HFFc6 (cell line): ENCODE results near the gene BTBD10. TPM values are rescaled to one million over a fixed set of nuclear protein-coding genes. Genes with fewer than 3 reads are reported as not detected.

Experiments used
- DNase-seq: peaks from one replicate; pipeline ENCODE4 v3.0.0-alpha.2; 2018
- H3K27ac Mint-ChIP-seq: 2 replicates; pipeline ENCODE4 v1.8.0; 2020; ENCODE audit warnings: mild to moderate bottlenecking, mixed read lengths
- H3K27me3 Mint-ChIP-seq: 2 replicates; pipeline ENCODE4 v1.8.0; 2021; ENCODE audit warnings: mild to moderate bottlenecking, moderate library complexity, mixed read lengths; ENCODE audit not compliant: insufficient read depth
- H3K36me3 Mint-ChIP-seq: 2 replicates; pipeline ENCODE4 v1.8.0; 2021; ENCODE audit warnings: low read depth, mixed read lengths
- H3K4me1 Mint-ChIP-seq: 2 replicates; pipeline ENCODE4 v1.8.0; 2020; ENCODE audit warnings: low read depth, mixed read lengths
- H3K4me3 Mint-ChIP-seq: 2 replicates; pipeline ENCODE4 v1.8.0; 2020; ENCODE audit warnings: mild to moderate bottlenecking, moderate library complexity, mixed read lengths
- H3K9me3 Mint-ChIP-seq: 2 replicates; pipeline ENCODE4 v1.8.0; 2020; ENCODE audit warnings: mild to moderate bottlenecking, mixed read lengths
- CTCF ChIP-seq: fragments of 200-600 bp; sonication (generic); IDR thresholded peaks from 2 replicates; pipeline ENCODE4 v1.5.0; 2021; ENCODE audit warnings: antibody characterized with exemption, mild to moderate bottlenecking
- total RNA-seq, 6 experiments: library from RNA; stranded (reverse); fragmentation: NEBNext Ultra II Directional; extraction: Animal tissue kit (Norgen Biotek cat#: 25700); gene quantifications; 2 replicates in 1 of 6; 3 replicates in 5 of 6; pipeline ENCODE4 v1.2.3, GENCODE V29; 2021

The BTBD10 gene
- total RNA-seq, 6 experiments from 2014 or later, result 30.3 to 37.2 (median 35.0) TPM

GRCh38 chr11:13376402-13376801 lies 86.6 kb downstream of the BTBD10 start:
- no peak for DNase-seq
- H3K4me3 Mint-ChIP-seq, result no peak overlapping the region
- H3K9me3 Mint-ChIP-seq, result no peaks in the 10 kb centered on the region
- 0 out of 2 replicates have a peak, but pooled peaks cover 6% of the 10 kb centered on the region for H3K36me3 Mint-ChIP-seq
- H3K4me1 Mint-ChIP-seq, result no peaks in the 10 kb centered on the region
- no peak overlapping the region for H3K27ac Mint-ChIP-seq
- TF ChIP-seq CTCF, result no peak
- no peaks in the 10 kb centered on the region; the same call in 1 of the 2 replicates for H3K27me3 Mint-ChIP-seq

GRCh38 chr11:13375798-13376197 lies 87.2 kb downstream of the BTBD10 start:
- DNase-seq, result no peak
- H3K27me3 Mint-ChIP-seq, result no peaks in the 10 kb centered on the region
- no peak overlapping the region for H3K27ac Mint-ChIP-seq
- no peak overlapping the region for H3K4me3 Mint-ChIP-seq
- 0 out of 2 replicates have a peak, but pooled peaks cover 6% of the 10 kb centered on the region for H3K36me3 Mint-ChIP-seq
- H3K4me1 Mint-ChIP-seq, result no peaks in the 10 kb centered on the region
- H3K9me3 Mint-ChIP-seq, result no peaks in the 10 kb centered on the region
- TF ChIP-seq CTCF, result no peak

GRCh38 chr11:13373216-13373615 lies 89.8 kb downstream of the BTBD10 start:
- no peak overlapping the region for H3K4me3 Mint-ChIP-seq
- no peaks in the 10 kb centered on the region for H3K27me3 Mint-ChIP-seq
- H3K27ac Mint-ChIP-seq, result no peak overlapping the region
- H3K36me3 Mint-ChIP-seq, result no peaks in the 10 kb centered on the region
- peaks cover 4% of the 10 kb centered on the region for H3K4me1 Mint-ChIP-seq
- no peaks in the 10 kb centered on the region for H3K9me3 Mint-ChIP-seq
- TF ChIP-seq CTCF, result no peak
- no peak for DNase-seq

- H3K4me3 Mint-ChIP-seq, result peak overlapping the region; percentile 37; the same call in 1 of the 2 replicates
- no peaks in the 10 kb centered on the region for H3K27me3 Mint-ChIP-seq
- no peaks in the 10 kb centered on the region for H3K36me3 Mint-ChIP-seq
- H3K4me1 Mint-ChIP-seq, result peaks cover 28% of the 10 kb centered on the region
- no peaks in the 10 kb centered on the region for H3K9me3 Mint-ChIP-seq
- TF ChIP-seq CTCF, result no peak
- H3K27ac Mint-ChIP-seq, result peak overlapping the region; percentile 44
- peak; percentile 57 for DNase-seq
Measured at GRCh38 chr11:13368041-13368446, 95.0 kb downstream of the BTBD10 start.

- H3K27ac Mint-ChIP-seq, result no peak overlapping the region; the same call in 1 of the 2 replicates
- no peak overlapping the region for H3K4me3 Mint-ChIP-seq
- H3K9me3 Mint-ChIP-seq, result no peaks in the 10 kb centered on the region
- peaks cover 28% of the 10 kb centered on the region for H3K4me1 Mint-ChIP-seq
- H3K36me3 Mint-ChIP-seq, result no peaks in the 10 kb centered on the region
- no peak for TF ChIP-seq CTCF
- DNase-seq, result no peak
- H3K27me3 Mint-ChIP-seq, result no peaks in the 10 kb centered on the region
Measured at GRCh38 chr11:13367115-13367514, 95.9 kb downstream of the BTBD10 start.
